Activated gamma-delta T cell (primary cell): ENCODE data around the gene PTGER1.

Experiments
- DNase-seq: peaks from one replicate; lab custom pipeline; 2025; lab: John Stamatoyannopoulos, UW

PTGER1 gene

DNA sequence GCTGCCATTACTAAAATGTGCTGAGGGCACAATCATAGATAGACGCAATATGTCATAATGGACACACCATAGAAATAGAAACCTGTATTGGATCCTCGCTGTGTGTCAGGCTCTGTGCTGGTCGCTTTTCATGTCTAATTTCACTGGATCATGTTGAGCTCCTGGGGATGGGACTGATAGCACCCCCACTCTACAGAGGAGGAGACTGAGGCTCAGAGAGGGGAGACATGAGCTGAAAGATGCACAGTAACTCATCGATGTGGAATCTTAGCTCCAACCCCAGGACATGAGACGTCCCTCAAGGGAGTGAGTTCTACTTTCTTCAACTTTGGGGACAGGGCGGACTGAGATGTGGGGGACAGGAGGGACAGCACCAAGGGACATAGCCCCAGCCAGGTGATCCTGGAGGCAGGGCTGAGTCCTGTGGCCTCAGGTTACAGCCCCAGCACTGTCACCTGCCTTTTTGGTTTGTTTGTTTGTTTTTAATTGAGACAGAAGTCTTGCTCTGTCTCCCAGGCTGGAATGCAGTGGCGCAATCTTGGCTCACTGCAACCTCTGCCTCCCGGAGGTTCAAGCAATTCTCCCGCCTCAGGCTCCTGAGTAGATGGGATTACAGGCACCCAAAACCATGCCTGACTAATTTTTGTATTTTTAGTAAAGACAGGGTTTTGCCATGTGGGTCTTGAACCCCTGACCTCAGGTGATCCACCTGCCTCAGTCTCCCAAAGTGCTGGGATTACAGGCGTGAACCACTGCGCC lies 27.4 kb upstream of the PTGER1 start:
- no peak for DNase-seq

DNA sequence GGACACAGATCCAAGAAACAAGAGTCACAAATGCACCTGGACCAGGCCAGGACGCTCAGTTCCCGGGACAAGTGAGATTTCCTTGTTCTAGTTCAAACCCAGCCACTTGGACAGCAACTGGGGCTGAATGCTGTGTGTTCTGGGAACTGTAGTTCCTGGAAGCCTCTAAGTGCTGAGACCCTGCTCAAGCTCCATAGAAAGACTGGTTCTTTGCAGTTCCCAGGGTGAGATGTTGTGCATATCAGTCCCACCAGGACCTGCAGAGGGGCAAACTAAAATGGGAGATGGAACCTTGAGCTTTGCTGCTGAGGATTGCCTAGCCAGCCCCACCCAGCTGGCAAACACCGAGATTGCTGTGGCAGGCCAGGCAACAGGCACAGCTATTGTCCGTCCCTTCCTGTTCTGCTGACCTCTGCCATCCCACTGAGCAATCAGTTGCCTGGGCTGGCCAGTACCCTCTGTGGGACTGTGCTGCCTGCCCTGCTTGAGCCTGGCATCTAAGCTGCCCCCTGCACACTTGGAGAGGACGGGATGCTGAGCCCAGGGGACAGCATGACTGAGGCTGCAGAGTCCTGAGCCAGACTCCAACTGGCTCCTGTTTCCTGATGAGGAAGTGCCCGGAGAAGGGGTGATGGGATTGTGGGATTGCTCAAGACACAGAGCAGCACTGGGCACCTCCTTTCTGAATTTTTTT lies 22.2 kb upstream of the PTGER1 start:
- DNase-seq = no peak

DNA sequence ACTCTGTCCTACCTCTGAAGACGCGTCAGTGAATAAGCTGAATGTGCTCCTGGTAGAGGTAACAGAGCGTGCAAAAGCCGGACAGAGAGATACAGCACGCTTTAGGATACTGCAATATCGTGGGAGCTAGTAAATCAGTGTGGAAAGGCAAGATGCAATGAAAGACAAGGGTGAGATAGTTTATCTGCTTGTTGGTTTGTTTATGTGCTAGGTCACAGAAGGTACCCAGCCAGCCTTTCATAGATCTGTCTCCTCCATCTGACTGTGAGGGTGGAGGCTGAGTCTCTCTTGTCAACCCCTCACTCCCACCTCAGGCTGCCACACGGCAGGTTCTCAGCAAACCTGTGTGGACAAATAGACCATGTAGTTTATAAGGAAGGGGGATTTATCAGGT lies 21.7 kb upstream of the PTGER1 start:
- DNase-seq = no peak

DNA sequence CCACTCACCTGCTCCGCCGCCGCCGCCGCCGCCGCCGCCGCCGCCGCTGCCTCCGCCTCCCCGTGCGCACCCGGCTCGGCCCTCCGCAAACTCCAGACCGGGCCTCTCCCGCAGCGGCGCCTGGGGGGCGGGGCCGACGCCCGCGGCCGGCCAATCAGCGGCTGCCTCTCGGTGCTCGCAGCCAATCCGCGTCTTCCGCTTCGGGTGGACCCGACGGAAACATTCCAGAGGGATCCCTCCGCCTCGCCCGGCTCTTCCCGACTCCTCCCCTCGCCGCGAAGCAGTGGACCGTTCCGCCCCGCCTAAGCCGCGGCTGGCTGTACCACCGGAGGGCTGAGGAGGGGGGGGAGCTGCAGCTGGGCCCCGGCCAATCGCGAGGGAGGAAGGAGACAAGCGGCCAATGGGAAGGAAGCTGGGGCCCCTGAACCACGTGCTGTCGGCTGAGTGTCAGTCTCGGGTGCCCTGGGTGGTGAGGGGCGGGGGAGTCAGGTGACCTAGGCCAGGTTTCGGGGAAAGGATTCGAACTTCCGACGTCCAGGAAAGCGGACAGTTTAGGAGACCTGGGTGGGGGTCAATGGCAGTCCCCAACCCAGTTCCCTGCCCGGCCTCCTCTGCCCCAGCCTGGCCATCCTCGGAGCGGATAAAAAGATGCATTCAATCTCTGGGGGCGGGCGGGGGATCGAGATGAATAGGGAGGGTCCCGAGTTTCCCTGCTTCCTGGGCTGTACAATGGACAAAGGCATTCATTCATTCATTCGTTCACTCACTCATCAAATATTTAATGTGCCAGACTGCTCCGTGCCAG lies 21.1 kb upstream of the PTGER1 start, which contains the start of gene GIPC1:
TSS of gene GIPC1 (minus strand) at position 99 of the 805 bp plus-strand sequence. CDS start 13,151 bp downstream, outside the sequence.
- DNase-seq = peak; percentile 73

DNA sequence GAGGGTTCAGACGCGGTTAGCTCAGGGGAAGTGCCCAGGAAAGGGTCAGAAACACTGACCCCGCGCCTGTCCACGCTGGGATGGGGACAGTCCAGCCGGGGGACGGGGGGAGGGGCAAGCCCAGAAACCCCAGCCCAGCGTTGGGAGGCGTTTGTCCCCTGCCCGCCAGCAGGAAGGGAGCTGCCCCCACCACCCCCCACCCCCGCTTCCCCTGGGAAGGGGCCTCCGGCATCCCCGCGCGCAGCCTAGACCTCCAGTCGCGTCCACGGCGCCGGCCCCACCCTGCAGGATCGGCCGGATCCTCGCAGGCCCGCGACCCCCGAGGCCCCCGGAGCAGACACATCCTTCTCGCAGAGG lies 20.5 kb upstream of the PTGER1 start:
- DNase-seq = no peak

DNA sequence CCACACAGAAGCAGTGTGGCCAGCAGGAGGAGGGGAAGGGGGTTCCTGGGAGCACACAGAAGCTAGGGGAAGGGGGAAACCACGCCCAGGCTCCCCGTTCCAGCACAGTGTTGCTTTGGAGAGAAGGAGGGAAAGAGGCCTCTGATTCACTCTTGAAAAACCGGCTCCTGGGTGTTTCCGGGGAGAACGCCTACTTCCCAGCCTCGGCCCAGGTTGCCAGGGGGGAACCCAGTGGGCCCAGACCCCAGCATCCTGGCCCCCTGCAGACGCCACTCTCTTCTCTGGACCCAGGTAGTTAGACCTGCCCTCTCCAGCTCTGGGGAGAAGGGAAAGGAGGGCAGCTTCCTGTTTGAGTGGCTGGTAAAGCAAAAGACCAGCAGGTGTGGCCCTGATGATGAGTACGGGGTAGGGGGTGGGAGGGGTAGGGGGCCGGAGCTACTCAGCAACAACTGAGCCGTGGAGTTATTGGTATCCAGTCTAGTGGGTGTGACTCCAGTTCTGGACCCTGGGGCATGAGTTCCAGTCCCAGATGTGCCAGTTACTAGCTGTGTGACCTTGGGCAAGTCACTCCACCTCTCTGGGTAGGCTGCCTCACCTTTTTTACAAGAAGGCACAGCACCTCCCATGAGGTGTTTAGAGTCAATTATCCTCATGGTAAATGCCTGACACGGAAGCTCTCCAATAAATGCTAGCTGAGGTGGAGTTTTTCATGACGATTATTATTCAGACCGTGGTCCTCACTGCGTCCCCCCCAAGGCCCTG lies 19.9 kb upstream of the PTGER1 start:
- no peak for DNase-seq

DNA sequence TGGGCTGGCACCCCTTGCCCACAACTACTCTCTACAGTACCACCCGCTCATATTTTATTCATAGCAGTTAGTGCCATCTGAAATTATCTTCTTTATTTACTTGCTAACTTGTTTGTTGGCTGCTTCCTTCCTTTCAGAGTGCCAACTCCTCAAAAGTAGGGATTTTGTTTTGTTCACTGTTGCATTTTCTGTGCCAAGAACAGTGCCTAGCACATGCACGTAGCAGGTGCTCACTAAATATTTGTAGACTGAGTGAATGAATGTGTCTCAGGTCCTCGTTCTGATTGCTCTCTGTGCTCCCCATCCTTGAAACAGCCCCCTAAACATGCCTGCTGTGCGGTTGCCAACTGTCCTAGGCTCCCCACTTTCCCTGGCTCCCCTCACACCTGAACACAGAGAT lies 19.3 kb upstream of the PTGER1 start:
- no peak for DNase-seq

DNA sequence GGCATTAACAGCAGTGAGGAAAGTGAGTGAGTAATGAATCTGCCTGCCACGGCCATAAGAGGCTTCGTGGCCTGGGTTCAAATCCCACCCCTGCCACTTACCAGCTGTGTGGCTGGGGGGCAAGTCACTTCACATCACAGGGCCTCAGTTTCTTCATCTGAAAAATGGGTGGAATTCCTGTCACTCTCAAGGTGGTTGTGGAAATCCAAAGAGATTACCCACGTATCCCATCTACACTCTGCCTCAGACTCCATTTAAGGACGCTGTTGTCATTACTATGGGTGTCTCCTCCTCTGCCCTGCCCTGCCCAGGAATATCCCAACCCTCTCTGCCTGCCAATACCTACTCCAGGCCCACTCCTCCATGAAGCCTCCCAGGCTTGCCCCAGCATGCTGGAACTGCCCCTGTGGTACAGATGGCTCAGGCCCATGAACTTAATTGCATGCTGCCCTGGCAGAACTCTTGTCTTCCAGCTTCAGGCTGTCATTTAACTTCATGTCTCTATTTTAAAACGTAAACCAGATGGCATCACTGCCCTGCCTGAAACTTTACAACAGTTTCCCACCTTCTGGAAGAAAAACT lies 17.7 kb upstream of the PTGER1 start:
- no peak for DNase-seq

DNA sequence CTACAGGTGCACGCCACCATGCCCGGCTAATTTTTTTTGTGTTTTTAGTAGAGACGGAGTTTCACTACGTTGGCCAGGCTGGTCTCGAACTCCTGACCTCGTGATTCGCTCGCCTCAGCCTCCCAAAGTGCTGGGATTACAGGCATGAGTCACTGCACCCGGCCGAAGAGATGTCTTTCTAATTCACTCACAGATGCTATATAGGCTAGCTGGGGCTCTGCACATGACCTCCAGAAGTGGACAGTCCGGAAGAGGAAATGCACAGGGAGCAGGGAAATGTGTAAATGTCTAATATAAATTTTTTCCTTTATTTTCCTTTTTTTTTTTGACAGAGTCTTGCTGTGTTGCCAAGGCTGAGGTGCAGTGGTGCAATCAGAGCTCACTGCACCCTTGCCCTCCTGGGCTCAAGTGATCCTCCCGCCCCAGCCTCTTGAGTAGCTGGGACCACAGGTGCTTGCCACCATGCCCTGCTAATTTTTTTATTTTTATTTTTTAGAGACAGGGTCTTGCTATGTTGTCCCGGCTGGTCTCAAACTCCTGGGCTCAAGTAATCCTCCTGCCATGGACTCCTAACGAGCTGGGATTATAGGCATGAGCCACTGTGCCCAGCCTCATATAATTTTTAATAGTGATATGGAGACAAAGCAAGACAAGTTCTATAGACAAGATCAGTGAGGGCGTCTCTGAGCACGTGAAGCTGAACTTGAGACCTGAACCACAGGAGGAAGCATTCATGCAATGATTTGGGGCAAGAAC lies 12.4 kb upstream of the PTGER1 start:
- no peak for DNase-seq

DNA sequence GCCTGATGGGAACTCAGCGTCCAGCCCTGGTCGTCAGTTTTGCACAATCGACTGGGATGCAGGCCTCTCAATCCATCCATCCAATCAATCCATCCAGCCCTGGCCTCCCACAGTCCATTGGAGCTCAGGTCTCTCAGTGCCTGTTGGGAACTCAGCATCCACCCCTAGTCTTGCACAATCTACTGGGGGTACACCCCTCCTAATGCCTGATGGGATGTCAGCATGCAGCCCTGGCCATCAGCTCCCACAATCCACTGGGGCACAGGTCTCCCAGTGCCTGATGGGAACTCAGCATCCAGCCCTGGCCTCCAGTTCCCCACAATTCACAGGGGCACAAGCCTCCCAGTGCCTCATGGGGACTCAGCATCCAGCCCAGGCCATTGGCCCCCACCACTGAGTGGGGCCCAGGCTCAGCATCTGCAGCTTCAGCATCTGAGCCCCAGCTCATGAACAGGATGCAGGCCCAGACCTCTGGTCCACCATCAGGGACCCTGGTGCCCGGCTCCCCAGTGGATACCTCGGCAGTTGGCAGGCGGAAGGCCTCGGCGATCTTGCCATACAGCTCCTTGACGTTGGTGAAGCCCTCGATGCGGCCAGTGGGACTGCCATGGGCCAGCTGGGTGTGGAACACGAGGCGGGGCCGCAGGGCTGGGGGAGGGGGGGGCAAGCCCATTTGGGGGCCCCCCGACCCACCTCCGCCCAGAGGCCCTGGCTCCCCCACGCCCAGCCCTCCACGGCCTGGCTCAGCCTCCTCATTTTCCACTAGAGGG lies 7.2 kb upstream of the PTGER1 start:
- DNase-seq = no peak

DNA sequence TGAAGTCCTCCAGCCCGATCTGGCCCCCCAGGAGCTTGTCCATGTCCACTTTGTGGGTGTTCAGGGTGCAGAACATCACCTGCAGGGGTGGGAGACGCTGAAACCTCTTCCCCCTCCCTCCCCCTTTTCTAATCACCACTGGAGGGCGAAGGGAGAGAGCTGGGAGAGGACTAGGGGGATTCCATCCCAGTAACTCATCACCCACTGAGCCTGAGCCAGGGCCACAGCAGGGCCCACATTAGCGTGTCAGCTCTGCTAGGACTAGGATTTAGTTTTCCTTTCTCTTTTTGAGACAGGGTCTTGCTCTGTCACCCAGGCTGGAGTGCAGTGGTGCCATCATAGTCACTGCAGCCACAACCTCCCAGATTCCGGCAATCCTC lies 5.5 kb upstream of the PTGER1 start:
- DNase-seq = no peak

DNA sequence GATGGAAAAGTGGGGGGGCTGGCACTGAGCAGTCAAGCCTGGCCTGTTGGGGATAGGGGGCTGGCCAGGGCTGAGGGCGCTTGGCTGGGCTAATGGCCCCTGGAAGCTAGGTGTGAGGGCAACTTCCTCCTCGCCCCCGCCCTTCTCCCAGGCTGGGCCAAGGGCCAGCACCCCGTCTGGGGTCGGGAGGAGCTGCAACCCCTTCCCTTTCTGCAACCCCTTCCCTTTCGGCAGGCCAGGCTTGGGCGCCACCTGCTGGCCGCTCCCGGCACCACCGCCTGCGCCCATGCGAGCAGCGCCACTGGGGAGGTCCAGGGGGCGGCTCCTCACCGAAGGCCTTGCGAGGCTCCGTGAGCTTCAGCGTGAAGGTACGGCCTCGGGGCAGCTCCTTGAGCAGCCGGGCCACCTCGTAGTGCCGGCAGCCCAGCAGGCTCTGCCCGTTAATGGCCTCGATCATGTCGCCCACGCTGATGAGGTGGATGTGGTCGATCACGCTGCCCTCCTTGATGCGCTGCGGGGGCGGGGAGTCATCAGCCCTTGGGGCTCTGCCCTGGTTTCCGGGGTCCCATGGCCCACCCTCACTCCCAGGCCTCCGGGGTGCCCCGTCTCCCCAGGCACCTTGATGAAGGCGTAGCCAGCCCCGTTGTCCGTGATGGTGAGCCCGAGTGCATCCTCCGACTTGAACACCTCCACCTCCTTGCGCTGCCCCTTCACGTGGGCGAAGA lies 5.0 kb upstream of the PTGER1 start:
- DNase-seq = peak; percentile 48

DNA sequence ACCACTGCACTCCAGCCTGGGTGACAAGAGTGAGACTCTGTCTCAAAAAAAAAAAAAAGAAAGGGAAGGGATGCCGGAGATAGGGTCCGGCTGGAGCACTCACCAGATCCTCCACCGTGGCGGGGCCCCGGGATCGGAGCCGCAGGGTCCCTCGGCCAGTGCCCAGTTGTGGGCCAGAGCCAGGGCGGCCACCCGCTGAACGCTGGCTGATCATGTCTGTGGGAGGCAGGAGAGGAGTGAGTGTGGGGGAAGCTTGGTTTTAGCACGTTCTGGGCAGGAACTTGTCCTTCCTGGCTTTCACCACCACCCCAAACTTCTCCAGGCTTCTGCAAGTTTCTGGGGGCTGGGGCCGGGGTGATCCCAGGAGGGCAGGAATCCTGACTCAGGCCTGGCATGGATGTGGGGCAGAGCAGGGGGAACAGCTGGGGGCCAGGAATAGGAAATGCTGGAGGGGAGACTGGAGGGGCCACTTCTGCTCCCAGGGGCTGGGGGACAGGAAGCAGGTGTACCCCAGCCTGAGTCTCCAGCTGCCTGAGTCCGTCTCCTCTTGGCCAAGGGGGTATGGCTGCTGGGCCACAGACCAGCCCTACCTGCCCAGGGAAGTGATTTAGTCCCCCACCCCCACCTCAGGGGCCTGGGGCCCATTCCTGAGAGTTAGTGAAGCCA lies 4.3 kb upstream of the PTGER1 start:
- no peak for DNase-seq

DNA sequence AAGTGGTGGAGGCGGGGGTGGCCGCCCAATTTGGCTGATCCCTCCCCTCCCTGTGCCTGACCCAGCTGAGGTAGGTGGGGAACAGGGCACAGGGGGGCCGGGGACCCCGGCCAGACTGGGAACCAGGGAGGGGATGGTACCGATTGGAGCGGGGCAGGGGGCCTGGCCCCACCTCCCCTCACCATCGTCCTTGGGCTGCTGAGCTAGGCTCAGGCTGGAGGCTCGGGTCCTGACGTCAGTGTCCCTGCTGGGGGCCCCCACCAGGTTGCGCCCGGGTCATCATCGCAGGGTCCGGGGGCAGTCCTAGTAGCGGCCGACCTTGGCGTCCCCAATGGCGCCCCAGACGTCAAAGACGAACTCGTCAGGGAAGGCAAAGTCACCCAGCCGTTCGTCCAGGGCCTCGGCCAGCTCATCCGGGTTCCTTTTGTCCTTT lies 3.0 kb upstream of the PTGER1 start:
- DNase-seq = no peak

DNA sequence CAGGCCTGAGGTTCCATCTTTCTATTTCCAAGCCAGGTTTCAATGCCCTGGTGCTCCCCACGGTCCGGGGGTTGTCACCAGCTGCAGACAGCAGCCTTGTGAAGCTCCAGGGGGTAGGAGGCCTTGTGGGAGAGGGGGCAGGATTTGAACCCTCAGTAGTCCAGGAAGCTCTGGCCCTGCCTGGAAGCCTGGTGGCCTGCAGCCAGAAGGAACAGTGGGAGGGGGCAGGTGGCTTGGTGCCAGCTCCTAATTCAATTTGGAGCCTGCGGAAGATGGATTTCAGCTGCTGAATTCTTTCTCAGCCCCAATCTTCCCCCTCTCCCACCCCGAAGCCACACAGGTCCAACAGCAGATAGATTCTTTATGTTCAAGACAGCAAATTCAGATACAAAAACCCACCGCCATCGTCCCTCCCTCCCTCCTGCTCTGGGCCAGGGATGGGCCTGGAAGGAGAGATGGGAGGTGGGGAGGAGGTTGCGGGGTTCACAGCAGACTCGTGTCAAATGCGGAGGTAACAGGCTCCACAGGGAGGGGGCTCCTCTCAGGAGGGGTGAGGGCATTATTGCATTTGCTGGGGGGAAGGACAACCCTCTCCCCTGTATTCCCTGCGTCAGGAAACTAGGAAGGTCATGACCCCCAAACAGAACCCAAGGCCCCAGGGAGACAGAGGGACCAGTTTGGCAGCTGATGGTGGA lies 2.4 kb upstream of the PTGER1 start:
- no peak for DNase-seq

DNA sequence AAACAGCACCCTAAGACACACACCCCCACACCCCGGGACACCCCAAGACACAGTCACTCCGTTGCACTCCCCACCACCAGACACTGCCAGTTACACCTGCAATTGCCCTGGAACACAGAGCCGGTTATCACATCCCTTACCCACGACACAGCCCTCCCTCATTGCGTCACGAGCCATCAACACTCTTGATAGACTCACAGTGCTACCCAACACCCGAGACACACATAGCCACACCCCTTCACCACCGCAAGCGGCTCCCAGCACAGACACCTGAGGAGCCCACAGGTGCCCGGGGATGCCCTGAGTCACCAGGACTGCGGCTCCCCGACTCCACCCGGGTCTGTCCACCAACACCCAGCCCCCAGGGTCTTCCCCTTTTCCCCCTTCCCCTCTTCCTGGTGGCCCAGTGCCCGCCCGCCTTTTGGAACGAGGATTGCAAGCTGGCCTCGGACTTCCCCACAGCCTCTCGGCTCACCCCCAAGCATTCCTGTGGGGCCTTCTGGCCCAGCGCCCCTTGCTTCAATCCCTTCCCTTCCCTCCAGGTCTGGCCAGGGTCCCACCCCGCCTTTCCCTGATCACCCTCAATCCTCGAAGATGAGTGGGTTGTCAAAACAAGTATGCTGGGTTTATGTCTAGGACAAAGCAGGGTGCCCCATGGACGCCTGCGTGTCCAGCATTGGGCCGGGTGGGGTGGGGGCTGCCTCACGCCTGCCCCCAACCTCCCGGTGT lies 1.7 kb upstream of the PTGER1 start:
- peak; percentile 58 for DNase-seq

DNA sequence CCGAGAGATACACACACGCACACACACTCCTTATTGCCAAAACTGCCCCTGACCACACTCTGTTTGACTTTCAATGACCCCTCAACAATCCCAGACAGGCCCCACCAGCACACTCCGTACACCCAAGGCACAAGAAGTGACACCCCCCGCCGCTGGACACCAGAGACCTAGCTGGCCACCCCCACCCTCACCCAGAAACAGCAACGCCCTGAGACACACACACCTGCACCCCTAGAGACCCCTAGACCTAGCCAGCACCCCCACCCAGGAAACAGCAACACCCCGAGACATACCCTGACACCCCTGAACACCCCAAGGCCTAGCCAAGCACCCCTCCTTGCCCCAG lies 1.1 kb upstream of the PTGER1 start:
- DNase-seq = no peak

DNA sequence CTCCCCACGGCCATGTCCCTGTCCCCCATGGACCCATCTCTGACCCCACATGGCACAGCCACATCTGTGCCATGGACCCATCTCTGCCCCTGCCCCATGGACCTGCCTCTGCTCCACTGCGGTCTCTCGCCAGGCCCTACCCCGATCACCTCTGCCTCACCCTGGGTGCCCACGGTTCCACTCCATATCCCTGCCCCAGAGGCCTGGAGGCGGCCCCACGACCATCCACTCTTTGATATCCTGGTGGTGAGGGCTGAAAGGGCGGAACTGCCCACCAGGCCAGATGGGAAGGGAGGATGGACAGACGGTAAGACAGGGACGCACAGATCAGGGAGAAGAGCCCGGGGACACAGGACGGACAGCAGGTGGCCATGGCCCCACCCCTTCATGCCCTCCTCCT lies 327 bp downstream of the PTGER1 start:
- DNase-seq = no peak
